ENCODE data around the gene ZNF619. TPM values are rescaled to one million over a fixed set of nuclear protein-coding genes. Genes with fewer than 3 reads are reported as not detected.
A peak's percentile ranks its signal among the peaks of the same experiment; 100 is the strongest.

The ZNF619 gene
- total and polyA plus RNA-seq, 8 donors: 0.76 to 7.1 (median 3.6) TPM

DNA sequence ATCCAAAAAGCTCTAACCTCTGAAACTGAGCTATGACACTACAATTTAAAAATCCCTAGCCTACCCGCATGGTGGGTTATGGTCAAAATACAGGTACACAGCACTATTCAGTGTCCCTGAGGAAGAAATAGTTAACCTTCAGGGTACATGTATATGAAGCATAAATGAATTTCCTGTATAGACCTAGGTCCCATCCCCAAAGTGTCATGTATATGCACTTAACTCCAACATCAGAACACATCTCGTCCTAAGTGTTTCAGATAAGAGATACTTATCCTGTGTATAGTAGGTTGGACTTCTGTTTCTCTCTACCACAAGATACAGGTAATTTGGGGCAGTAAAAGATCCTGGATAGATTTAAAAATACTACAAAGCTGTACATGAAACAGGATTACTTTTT is 13.3 kb upstream of the ZNF619 start:
- 91 to 94% methylated on average over 2 of the region's 2 CpGs for WGBS, 2 donors
- Histone ChIP-seq H3K9me3 (no peaks in the 10 kb centered on the region), H3K27ac (no peak overlapping the region), H3K36me3 (peaks cover 3 to 56% (median 31%) of the 10 kb centered on the region in 3 donors), H3K27me3 (no peaks in the 10 kb centered on the region), H3K4me1 (peaks cover 4 to 8% (median 8%) of the 10 kb centered on the region in 3 donors), H3K4me3 (no peak overlapping the region)
- intact Hi-C loops (cut with DNase I): no loop called here
- DNase-seq (no peak), ATAC-seq (no peak), FAIRE-seq (no peak)
- TF ChIP-seq, protein P1, sequence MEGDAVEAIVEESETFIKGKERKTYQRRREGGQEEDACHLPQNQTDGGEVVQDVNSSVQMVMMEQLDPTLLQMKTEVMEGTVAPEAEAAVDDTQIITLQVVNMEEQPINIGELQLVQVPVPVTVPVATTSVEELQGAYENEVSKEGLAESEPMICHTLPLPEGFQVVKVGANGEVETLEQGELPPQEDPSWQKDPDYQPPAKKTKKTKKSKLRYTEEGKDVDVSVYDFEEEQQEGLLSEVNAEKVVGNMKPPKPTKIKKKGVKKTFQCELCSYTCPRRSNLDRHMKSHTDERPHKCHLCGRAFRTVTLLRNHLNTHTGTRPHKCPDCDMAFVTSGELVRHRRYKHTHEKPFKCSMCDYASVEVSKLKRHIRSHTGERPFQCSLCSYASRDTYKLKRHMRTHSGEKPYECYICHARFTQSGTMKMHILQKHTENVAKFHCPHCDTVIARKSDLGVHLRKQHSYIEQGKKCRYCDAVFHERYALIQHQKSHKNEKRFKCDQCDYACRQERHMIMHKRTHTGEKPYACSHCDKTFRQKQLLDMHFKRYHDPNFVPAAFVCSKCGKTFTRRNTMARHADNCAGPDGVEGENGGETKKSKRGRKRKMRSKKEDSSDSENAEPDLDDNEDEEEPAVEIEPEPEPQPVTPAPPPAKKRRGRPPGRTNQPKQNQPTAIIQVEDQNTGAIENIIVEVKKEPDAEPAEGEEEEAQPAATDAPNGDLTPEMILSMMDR (IDR thresholded peaks at IDR 0.05): no peak

- ATAC-seq: no peak
- TF ChIP-seq, protein P1 (IDR thresholded peaks at IDR 0.05): no peak
- intact Hi-C loops (cut with DNase I): no loop called here
- Histone ChIP-seq H3K27ac (no peak overlapping the region), H3K4me3 (no peak overlapping the region), H3K9me3 (no peaks in the 10 kb centered on the region), H3K4me1 (no peaks in the 10 kb centered on the region), H3K36me3 (peaks cover 3 to 46% (median 23%) of the 10 kb centered on the region in 3 donors), H3K27me3 (no peaks in the 10 kb centered on the region)
- no peak for FAIRE-seq
- no peak for DNase-seq
- WGBS, 2 donors: 75 to 76% methylated on average over 9 of the region's 9 CpGs
These were observed 12.4 kb upstream of the ZNF619 start for GRCh38 chr3:40464339-40465110.

- Histone ChIP-seq H3K27ac (no peak overlapping the region), H3K9me3 (no peaks in the 10 kb centered on the region), H3K4me3 (no peak overlapping the region), H3K27me3 (no peaks in the 10 kb centered on the region), H3K36me3 (peaks cover 3 to 42% (median 23%) of the 10 kb centered on the region in 3 donors), H3K4me1 (no peaks in the 10 kb centered on the region)
- no peak for ATAC-seq
- TF ChIP-seq, protein P1 (IDR thresholded peaks at IDR 0.05): no peak
- no peak for DNase-seq
- intact Hi-C loops (cut with DNase I): no loop called here
- no peak for FAIRE-seq
- WGBS, 2 donors: 85 to 86% methylated on average over 4 of the region's 4 CpGs
These were observed 11.9 kb upstream of the ZNF619 start for GRCh38 chr3:40465111-40465407.

- no peaks in the 10 kb centered on the region for H3K27me3 ChIP-seq
- TF ChIP-seq, protein P1 (IDR thresholded peaks at IDR 0.05): no peak
- intact Hi-C loops (cut with DNase I): no loop called here
- no peak overlapping the region for H3K27ac ChIP-seq
- H3K36me3 ChIP-seq: peaks cover 3 to 38% (median 23%) of the 10 kb centered on the region in 3 donors
- WGBS, 2 donors: 90 to 93% methylated on average over 2 of the region's 2 CpGs
- H3K9me3 ChIP-seq: no peaks in the 10 kb centered on the region
- no peak overlapping the region for H3K4me3 ChIP-seq
- FAIRE-seq: no peak
- H3K4me1 ChIP-seq: no peaks in the 10 kb centered on the region
- ATAC-seq: no peak
- no peak for DNase-seq
These were observed 11.5 kb upstream of the ZNF619 start for GRCh38 chr3:40465456-40465855.

- DNase-seq (no peak), ATAC-seq (peak in 1 of 4 donors; percentile 45), FAIRE-seq (no peak)
- intact Hi-C loops (cut with DNase I): no loop called here
- Histone ChIP-seq H3K4me1 (no peaks in the 10 kb centered on the region), H3K4me3 (no peak overlapping the region), H3K27me3 (no peaks in the 10 kb centered on the region), H3K27ac (no peak overlapping the region), H3K9me3 (no peaks in the 10 kb centered on the region), H3K36me3 (peaks cover 0 to 13% (median 12%) of the 10 kb centered on the region in 3 donors)
- TF ChIP-seq, protein P1 (IDR thresholded peaks at IDR 0.05): no peak
- WGBS, 2 donors: 49 to 50% methylated on average over 4 of the region's 4 CpGs
These were observed 8.9 kb upstream of the ZNF619 start for GRCh38 chr3:40468018-40468417.

Measured in pancreas (tissue), 10 donors.